ENCODE measurements around the gene SLC7A6.

DNA sequence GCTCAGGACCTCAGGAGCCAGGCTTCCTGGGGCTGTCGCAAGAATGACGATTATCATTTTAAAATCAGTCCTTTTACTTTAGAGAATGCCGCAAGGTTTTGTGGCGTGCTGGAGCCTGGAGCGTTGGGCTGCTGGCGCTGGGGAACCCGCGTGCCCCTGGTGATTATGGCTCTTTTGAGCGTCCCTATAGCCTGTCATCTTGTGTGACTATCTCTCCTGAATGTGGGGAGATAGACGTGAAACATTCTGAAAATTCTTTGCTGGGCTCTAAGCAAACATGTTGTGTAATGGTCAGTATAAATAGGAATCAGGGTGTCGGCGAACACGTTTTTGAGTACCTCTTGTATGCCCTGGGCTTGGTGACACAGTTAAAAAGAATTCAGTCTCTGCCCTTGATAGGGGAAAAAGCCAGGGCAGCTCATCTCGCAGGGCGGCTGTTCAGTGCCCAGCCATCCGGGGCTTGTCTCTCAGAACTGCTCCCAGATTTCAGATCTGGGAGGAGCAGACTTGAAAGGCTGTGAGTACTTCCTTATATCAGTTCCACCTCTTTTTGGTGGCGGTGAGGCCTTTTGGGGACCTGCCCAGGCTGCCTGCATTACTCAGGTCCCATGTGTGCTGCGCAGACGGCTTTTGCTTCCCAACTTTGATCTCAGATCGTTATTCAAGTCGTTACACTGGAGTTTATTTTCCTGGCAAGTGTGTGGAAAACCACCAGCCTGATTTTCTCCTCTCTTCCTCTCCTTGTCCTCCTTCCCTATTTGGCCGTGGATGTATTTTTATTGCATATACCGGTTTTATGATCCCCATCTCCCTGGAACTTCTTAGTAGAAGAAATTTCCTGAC, 973 bp downstream of the SLC7A6 start:
- TF ChIP-seq, protein P1, sequence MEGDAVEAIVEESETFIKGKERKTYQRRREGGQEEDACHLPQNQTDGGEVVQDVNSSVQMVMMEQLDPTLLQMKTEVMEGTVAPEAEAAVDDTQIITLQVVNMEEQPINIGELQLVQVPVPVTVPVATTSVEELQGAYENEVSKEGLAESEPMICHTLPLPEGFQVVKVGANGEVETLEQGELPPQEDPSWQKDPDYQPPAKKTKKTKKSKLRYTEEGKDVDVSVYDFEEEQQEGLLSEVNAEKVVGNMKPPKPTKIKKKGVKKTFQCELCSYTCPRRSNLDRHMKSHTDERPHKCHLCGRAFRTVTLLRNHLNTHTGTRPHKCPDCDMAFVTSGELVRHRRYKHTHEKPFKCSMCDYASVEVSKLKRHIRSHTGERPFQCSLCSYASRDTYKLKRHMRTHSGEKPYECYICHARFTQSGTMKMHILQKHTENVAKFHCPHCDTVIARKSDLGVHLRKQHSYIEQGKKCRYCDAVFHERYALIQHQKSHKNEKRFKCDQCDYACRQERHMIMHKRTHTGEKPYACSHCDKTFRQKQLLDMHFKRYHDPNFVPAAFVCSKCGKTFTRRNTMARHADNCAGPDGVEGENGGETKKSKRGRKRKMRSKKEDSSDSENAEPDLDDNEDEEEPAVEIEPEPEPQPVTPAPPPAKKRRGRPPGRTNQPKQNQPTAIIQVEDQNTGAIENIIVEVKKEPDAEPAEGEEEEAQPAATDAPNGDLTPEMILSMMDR (conservative IDR thresholded peaks at IDR 0.05 in 1 of 2, IDR thresholded peaks at IDR 0.05 in 1 of 2; ENCODE audit: extremely low read depth in 1 of 2, insufficient read depth in 1 of 2, low read depth in 1 of 2, low read length in 2 of 2) = no peak
- TF ChIP-seq EZH2 (IDR thresholded peaks at IDR 0.05; ENCODE audit: borderline replicate concordance, low read length) = no peak
